ENCODE data around the gene RAP1GAP2. TPM values are rescaled to one million over a fixed set of nuclear protein-coding genes. Genes with fewer than 3 reads are reported as not detected.
A peak's percentile ranks its signal among the peaks of the same experiment; 100 is the strongest.

Gene RAP1GAP2
- total and polyA plus RNA-seq, 2 of the 8 experiments (the other 6 are each of a cell fraction or from before 2014, with no cell fraction given) = 24.0 to 63.8 TPM

DNA sequence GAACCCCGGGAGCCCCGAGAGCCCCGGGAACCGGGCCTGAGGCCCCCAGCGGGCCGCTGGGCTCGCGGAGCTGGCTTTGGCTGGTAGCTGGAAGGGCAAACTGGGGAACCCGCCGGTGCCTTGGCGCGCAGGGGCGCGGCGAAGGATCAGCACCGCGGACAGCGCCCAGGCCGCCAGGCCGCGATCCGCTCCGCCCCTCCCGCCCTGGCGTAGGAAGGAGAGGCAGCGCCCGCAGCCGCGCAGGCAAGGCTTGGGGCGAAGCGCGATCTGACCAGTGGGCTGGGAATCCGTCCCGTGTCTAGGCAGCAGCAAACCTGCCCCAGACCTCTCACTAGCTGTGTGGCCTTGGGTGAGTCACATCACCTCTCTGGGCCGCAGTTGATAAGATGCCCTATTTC, 46.5 kb upstream of the RAP1GAP2 start (continued):
- TF ChIP-seq SAP30 (IDR thresholded peaks at IDR 0.05; ENCODE audit: insufficient read depth, insufficient replicate concordance, low read length) = no peak
- TF ChIP-seq YY1 (IDR thresholded peaks at IDR 0.05; ENCODE audit: low read depth, low read length) = peak; percentile 47; the same call in 1 of the 2 replicates
- peak; percentile 72; the same call in 1 of the 2 replicates for TF ChIP-seq MAX (IDR thresholded peaks at IDR 0.05)
- no peak for TF ChIP-seq CTBP2 (IDR thresholded peaks at IDR 0.05; ENCODE audit: borderline replicate concordance, insufficient read depth, insufficient read length, low read length)
- TF ChIP-seq JUN (IDR thresholded peaks at IDR 0.05; ENCODE audit: low read depth, low read length) = no peak
- no peak for TF ChIP-seq RAD21 (IDR thresholded peaks at IDR 0.05 in 1 of 2, conservative IDR thresholded peaks at IDR 0.05 in 1 of 2; ENCODE audit: low read depth in 2 of 2, low read length in 2 of 2)
- TF ChIP-seq CBX8 (IDR thresholded peaks at IDR 0.05; ENCODE audit: borderline replicate concordance, low read depth, low read length) = no peak
- TF ChIP-seq USF2 (IDR thresholded peaks at IDR 0.05; ENCODE audit: low read length) = no peak
- TF ChIP-seq KDM5A (IDR thresholded peaks at IDR 0.05; ENCODE audit: low read length) = no peak
